Fibroblast of villous mesenchyme (primary cell): Measurements from ENCODE around the gene SENP1. TPM values are rescaled to one million over a fixed set of nuclear protein-coding genes. Genes with fewer than 3 reads are reported as not detected.

ENCODE experiments used
- DNase-seq: peaks from one replicate; pipeline ENCODE4 v3.0.0-alpha.2; 2010; ENCODE audit warnings: low read depth
- H3K4me3 ChIP-seq: 2 replicates; pipeline ENCODE4 v1.5.1; 2011; ENCODE audit warnings: low read depth, mild to moderate bottlenecking, low read length
- total RNA-seq: library from RNA; depleted of rRNA; stranded (reverse); fragments of >200 nt; gene quantifications from 2 replicates; pipeline ENCODE4 v1.2.3, GENCODE V29; 2012
- TF ChIP-seq, protein P1 (sequence below): IDR thresholded peaks from 2 replicates; pipeline ENCODE4 v1.5.1; 2012; ENCODE audit warnings: low read depth, mild to moderate bottlenecking, low read length; ENCODE audit not compliant: insufficient read depth

Gene SENP1
- total RNA-seq, 1 donor, result 35.8 TPM

DNA sequence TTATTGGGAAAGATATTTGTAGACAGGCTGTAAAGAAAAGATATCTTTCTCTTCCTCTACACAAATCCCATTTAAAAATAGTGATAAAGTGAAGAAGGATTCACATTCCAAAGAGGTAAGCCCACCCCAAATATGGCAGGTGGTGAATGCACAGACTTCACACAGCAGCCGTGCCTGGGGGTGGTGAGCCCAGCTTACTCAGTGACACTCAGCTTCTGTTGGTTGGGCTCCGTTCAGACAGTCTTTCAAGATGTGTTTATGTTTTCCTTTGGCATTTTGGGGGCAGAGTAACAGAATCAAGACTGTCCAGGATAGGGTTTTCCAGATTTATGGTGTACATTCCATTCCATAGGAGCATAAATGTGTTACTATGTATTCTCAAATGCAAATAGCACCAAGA is 97.5 kb downstream of the SENP1 start:
- DNase-seq, result no peak
- no peak overlapping the region for H3K4me3 ChIP-seq

DNA sequence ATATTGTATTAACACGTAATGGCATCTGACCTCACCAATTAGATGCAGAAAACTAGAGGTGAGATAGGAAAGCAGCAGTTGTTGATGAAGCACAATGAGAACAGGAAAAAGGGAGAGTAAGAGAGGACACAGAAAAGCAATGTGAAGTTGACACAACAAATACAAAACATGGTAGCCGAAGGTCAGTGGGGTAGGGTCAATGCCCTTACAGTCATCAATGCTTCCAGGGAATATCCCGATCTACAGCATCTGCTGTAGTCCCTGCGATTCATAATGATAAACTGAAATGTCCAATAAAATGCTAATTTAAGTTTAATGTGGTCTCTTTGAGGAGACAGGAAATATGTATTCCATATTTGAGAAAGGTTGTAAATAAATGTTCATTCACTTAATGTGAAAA is 98.7 kb downstream of the SENP1 start:
- DNase-seq, result no peak
- H3K4me3 ChIP-seq, result no peak overlapping the region
- TF ChIP-seq, protein P1, sequence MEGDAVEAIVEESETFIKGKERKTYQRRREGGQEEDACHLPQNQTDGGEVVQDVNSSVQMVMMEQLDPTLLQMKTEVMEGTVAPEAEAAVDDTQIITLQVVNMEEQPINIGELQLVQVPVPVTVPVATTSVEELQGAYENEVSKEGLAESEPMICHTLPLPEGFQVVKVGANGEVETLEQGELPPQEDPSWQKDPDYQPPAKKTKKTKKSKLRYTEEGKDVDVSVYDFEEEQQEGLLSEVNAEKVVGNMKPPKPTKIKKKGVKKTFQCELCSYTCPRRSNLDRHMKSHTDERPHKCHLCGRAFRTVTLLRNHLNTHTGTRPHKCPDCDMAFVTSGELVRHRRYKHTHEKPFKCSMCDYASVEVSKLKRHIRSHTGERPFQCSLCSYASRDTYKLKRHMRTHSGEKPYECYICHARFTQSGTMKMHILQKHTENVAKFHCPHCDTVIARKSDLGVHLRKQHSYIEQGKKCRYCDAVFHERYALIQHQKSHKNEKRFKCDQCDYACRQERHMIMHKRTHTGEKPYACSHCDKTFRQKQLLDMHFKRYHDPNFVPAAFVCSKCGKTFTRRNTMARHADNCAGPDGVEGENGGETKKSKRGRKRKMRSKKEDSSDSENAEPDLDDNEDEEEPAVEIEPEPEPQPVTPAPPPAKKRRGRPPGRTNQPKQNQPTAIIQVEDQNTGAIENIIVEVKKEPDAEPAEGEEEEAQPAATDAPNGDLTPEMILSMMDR, result no peak

More for the DNA sequence above, 97.5 kb downstream of the SENP1 start:
- TF ChIP-seq, protein P1, result no peak

DNA sequence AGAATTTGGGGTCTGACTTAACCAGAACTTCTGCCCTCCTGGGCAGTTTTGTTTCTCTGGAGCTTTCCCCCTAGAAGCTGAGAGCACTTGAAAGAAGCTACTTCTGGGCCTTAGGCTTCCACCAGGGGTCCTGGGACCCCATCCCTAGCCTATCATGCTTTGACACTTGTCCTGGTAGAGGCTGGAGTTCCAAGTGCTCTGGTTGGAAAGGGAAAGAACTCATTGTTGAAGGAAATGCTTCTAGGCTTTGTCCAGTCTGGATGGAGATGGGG is 100.2 kb downstream of the SENP1 start:
- TF ChIP-seq, protein P1, result no peak
- H3K4me3 ChIP-seq, result no peak overlapping the region
- DNase-seq, result no peak

DNA sequence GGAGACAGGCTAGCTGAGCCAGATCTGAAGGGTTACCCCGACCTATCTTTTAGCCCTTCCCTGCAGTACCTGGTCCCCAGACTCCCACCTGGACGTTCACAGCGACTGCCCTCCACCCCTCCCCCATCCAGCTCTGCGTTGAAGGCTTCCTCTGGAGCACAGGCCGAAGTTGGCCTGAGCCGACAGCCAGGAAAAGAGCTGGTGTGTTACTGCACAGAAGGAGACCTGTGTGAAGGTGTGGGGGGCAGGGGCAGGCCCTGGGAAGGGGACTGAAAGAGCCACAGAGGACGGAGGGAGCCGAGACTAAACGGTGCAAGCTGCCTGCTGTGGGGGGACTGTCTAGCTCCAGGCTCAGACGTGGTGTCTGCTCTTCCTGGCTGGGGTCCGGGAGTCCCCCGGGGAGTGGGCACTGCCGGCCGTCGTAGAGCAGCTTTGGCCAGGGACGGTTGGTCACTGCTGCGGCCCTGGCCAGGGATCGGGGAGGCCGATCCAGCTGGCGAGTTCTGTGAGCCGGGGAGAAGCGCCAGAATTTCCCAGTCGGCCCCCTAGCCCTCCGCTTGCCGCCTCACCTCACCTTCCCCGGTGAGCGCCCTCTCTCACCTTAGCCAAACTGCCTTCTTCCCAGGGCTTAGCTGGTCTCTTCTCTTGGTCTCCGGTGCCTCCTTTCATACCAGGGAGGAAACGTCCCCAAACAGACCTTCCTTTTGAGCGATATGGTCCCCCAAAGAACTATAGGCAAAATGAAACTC is 100.7 kb downstream of the SENP1 start:
- TF ChIP-seq, protein P1, result no peak
- no peak for DNase-seq
- no peak overlapping the region for H3K4me3 ChIP-seq

DNA sequence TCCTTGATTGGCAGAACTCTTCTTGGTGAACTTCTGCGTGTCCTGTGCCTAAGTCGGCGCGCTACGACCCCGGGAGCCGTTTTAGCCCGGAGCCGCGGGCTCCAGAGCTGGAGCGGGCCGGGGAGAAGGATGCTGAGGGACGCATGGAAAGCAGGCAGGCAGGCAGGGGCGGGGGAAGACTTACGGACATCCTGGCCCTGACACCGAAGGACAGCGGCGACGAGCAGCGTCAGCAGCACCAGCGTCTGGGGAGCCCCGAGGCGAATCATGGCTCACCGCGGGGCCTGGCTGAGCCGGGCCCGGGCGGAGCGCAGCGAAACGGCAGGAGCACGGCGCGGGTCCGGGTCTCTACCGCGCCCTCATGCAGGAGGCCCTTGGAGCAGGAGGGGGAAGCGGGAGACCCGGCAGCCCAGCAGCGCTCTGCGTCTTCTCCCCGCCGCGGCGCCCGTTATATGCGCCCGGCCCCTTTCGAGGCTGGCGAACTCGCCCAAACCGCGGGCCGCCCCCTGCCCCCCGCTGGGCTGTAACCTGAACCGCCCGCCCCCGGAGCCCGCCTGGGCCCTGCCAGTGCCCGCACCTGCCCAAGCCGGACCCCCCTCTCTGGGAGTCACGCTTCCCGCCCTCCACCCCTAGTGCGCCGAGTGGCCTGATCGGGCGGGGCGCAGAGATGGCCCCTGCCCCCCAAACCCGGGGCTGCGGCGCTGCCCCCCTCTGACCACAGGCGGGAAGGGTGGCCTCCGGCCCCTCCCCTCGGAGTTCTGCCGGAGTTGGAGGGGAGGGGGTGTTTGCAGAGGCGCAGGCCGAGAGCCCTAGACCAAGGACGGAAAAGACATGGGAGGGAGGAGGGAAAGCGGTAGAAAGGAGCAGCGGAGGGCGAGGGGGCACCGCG is 101.6 kb downstream of the SENP1 start, which contains the start of gene COL2A1:
COL2A1 (minus strand) TSS at position 424 of the 889 bp plus-strand sequence; CDS start at position 269, 155 bp downstream.
- TF ChIP-seq, protein P1, result no peak
- no peak within 1 kb of the TSS for H3K4me3 ChIP-seq
- peak; percentile 26 for DNase-seq

DNA sequence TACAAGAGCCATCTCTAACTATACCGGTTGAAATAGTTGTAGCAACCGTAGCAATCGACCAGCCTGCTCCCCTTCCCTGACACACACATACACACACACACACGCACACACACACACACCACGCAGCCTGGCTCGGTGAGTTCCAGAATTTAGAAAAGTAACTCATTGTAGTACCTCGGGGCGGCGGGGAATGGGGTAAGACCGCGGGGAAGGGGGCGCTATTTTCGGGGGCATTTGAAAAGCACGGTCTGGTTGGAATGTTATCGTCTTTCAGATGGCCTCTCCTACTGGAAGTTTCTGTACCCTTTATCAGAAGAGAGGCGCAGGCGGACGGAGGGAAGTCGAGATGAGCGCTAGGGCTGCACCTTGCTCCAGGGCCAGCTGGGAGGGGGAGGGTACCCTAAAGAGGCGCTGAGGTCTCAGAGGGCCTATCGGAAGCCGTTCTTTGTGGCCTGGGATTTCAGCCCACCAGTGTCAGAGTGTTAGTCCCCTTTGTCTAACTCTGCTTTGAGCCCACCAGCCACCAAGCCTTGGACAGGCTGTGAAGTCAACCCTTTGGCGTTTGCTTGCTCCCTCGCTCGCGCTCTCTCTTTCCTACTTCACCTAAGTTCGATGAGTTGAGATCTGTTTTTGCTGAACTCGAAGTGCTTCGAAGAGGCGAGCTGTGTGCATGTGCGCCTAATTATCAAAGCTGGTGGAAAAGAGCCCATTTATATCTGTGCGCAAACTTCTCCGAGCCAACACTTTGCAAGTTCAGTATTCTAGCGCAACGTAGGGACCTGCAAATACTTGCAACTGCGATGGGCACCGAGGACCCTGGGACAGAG is 102.4 kb downstream of the SENP1 start:
- TF ChIP-seq, protein P1, result no peak
- H3K4me3 ChIP-seq, result no peak overlapping the region
- DNase-seq, result no peak
